PC-3 (cell line): ENCODE data around the gene HHAT.

Experiments used
- EZH2 ChIP-seq: fragments of 300-600 bp; sonication (generic); IDR thresholded peaks from one replicate; pipeline ENCODE4 v1.6.1; 2017; ENCODE audit warnings: antibody characterized with exemption, mild to moderate bottlenecking, low read length; ENCODE audit not compliant: unreplicated experiment
- EZH2phosphoT487 ChIP-seq: fragments of 300-600 bp; sonication (generic); IDR thresholded peaks from 2 replicates; pipeline ENCODE4 v1.6.1; 2018; ENCODE audit warnings: mild to moderate bottlenecking, antibody characterized with exemption, low read length, borderline replicate concordance
- TF ChIP-seq, protein P1 (sequence below): fragments of 300-600 bp; sonication (generic); conservative IDR thresholded peaks from 2 replicates; pipeline ENCODE4 v1.5.1; 2017; ENCODE audit warnings: antibody characterized with exemption, low read depth, mild to moderate bottlenecking, low read length

DNA sequence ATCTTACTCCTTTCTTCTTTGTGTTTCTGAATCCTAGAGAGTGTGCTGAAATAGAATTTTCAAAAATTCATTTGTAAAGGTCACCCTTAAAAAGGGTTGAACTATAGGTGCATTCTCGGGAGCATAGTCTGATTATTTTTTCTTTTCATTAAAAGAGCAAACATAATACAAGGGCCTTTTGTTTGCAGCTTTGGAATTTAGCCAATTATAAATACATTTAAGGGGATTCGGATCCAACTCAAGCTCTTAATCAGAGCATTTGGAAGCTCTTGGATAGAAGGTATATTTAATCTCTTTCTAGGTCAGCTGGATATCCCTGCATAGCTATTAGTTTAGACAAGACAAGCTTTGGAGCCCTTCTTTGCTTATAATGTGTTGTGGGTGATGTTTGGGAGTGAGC, 321.7 kb downstream of the HHAT start:
- TF ChIP-seq, protein P1, sequence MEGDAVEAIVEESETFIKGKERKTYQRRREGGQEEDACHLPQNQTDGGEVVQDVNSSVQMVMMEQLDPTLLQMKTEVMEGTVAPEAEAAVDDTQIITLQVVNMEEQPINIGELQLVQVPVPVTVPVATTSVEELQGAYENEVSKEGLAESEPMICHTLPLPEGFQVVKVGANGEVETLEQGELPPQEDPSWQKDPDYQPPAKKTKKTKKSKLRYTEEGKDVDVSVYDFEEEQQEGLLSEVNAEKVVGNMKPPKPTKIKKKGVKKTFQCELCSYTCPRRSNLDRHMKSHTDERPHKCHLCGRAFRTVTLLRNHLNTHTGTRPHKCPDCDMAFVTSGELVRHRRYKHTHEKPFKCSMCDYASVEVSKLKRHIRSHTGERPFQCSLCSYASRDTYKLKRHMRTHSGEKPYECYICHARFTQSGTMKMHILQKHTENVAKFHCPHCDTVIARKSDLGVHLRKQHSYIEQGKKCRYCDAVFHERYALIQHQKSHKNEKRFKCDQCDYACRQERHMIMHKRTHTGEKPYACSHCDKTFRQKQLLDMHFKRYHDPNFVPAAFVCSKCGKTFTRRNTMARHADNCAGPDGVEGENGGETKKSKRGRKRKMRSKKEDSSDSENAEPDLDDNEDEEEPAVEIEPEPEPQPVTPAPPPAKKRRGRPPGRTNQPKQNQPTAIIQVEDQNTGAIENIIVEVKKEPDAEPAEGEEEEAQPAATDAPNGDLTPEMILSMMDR = no peak
- TF ChIP-seq EZH2phosphoT487 (no peak), EZH2 (no peak)
